Measurements from ENCODE around the gene BRPF1. TPM values are rescaled to one million over a fixed set of nuclear protein-coding genes. Genes with fewer than 3 reads are reported as not detected.

BRPF1 gene
- polyA plus RNA-seq, 1 of the 3 experiments (the other 2 are of a cell fraction): 13.0 TPM

DNA sequence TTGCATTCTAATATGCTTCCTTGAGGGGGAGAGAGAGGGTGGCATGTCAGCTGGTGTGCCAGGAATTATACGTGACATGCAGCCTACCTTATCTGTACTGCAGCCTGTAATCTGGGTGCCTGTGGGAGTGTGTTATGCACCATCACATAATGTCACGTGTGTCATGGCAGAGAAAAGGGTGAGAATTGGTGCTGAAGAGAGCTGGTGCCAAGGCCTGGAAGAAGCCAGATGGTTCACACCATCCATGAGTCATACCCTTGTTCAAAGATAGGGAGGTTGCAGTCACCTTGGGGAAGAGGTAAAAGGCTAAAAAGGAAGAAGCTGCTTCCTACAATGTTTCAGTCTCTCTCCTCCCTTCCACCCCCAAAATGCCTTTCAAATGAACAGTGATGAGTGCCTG lies 5.3 kb downstream of the BRPF1 start:
- Histone ChIP-seq H3K36me3 (replicated peaks in 1 of 2; ENCODE audit: control insufficient read depth in 1 of 2, insufficient read depth in 2 of 2, low read length in 1 of 2) (peaks cover 42 to 69% of the 10 kb centered on the region in 2 experiments), H3K79me2 (ENCODE audit: insufficient read depth) (peaks cover 75% of the 10 kb centered on the region), H3K4me1 (ENCODE audit: control insufficient read depth in 1 of 2, insufficient read depth in 2 of 2, low read depth in 1 of 2, low read length in 1 of 2) (peaks cover 0 to 12% of the 10 kb centered on the region in 2 experiments; a peak in 1 of 4 replicates), H4K20me1 (ENCODE audit: insufficient read depth) (peaks cover 25% of the 10 kb centered on the region), H3K27me3 (ENCODE audit: insufficient read depth) (no peaks in the 10 kb centered on the region), H3F3A (replicated peaks; ENCODE audit: insufficient read depth) (no peaks in the 10 kb centered on the region), H3K9me3 (no peaks in the 10 kb centered on the region), H3K27ac (ENCODE audit: low read depth in 2 of 2, low read length in 1 of 2) (no peak overlapping the region), H2AFZ (ENCODE audit: low read depth) (no peak overlapping the region), H3K4me3 (ENCODE audit: low read depth in 2 of 2, low read length in 1 of 2) (no peak overlapping the region), H3K4me2 (no peak overlapping the region), H3K9me2 (no peaks in the 10 kb centered on the region), H3K9ac (no peak overlapping the region)
- POLR2A ChIA-PET: interaction anchor here (0.6 to 3.3 kb wide), 2 partner anchors 12 to 23 kb away, joined by 3 to 16 read pairs; partner anchors contain the start of gene OGG1
- CTCF ChIA-PET: interaction anchor here (1.4 kb wide), 1 partner anchor 10 kb away, joined by 4 read pairs; no protein-coding TSS in a partner anchor
- DNase-seq: no peak
- WGBS (ENCODE audit: low lambda C conversion rate): 94% methylated on average over 2 of the region's 2 CpGs
- TF ChIP-seq EZH2phosphoT487 (IDR thresholded peaks at IDR 0.05; ENCODE audit: borderline replicate concordance, low read depth) (no peak), NFIC (IDR thresholded peaks at IDR 0.05; ENCODE audit: borderline replicate concordance) (no peak), EP300 (IDR thresholded peaks at IDR 0.05; ENCODE audit: borderline replicate concordance in 1 of 2, low read depth in 1 of 2, low read length in 1 of 2) (no peak), TCF12 (IDR thresholded peaks at IDR 0.05) (no peak), JUND (IDR thresholded peaks at IDR 0.05) (no peak), FOXJ3 (CRISPR knock-in tag; IDR thresholded peaks at IDR 0.05) (no peak), FOSL2 (IDR thresholded peaks at IDR 0.05; ENCODE audit: borderline replicate concordance, low read depth) (no peak)
- TF ChIP-seq, protein P1, sequence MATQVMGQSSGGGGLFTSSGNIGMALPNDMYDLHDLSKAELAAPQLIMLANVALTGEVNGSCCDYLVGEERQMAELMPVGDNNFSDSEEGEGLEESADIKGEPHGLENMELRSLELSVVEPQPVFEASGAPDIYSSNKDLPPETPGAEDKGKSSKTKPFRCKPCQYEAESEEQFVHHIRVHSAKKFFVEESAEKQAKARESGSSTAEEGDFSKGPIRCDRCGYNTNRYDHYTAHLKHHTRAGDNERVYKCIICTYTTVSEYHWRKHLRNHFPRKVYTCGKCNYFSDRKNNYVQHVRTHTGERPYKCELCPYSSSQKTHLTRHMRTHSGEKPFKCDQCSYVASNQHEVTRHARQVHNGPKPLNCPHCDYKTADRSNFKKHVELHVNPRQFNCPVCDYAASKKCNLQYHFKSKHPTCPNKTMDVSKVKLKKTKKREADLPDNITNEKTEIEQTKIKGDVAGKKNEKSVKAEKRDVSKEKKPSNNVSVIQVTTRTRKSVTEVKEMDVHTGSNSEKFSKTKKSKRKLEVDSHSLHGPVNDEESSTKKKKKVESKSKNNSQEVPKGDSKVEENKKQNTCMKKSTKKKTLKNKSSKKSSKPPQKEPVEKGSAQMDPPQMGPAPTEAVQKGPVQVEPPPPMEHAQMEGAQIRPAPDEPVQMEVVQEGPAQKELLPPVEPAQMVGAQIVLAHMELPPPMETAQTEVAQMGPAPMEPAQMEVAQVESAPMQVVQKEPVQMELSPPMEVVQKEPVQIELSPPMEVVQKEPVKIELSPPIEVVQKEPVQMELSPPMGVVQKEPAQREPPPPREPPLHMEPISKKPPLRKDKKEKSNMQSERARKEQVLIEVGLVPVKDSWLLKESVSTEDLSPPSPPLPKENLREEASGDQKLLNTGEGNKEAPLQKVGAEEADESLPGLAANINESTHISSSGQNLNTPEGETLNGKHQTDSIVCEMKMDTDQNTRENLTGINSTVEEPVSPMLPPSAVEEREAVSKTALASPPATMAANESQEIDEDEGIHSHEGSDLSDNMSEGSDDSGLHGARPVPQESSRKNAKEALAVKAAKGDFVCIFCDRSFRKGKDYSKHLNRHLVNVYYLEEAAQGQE (IDR thresholded peaks at IDR 0.05; ENCODE audit: low read depth, low read length): no peak
- TF ChIP-seq, protein P2, sequence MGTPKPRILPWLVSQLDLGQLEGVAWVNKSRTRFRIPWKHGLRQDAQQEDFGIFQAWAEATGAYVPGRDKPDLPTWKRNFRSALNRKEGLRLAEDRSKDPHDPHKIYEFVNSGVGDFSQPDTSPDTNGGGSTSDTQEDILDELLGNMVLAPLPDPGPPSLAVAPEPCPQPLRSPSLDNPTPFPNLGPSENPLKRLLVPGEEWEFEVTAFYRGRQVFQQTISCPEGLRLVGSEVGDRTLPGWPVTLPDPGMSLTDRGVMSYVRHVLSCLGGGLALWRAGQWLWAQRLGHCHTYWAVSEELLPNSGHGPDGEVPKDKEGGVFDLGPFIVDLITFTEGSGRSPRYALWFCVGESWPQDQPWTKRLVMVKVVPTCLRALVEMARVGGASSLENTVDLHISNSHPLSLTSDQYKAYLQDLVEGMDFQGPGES (IDR thresholded peaks at IDR 0.05; ENCODE audit: low read depth, low read length): no peak
- TF ChIP-seq, protein P3, sequence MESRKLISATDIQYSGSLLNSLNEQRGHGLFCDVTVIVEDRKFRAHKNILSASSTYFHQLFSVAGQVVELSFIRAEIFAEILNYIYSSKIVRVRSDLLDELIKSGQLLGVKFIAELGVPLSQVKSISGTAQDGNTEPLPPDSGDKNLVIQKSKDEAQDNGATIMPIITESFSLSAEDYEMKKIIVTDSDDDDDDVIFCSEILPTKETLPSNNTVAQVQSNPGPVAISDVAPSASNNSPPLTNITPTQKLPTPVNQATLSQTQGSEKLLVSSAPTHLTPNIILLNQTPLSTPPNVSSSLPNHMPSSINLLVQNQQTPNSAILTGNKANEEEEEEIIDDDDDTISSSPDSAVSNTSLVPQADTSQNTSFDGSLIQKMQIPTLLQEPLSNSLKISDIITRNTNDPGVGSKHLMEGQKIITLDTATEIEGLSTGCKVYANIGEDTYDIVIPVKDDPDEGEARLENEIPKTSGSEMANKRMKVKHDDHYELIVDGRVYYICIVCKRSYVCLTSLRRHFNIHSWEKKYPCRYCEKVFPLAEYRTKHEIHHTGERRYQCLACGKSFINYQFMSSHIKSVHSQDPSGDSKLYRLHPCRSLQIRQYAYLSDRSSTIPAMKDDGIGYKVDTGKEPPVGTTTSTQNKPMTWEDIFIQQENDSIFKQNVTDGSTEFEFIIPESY (IDR thresholded peaks at IDR 0.05; ENCODE audit: borderline replicate concordance, low read depth): no peak
